RWPE1 (cell line): ENCODE data around the gene TESK2.

Source experiments
- CTCF ChIA-PET: fragments of 350-600 bp; sonication (Branson Sonifier 250); formaldehyde crosslinking; extraction: SDS; loops from one replicate; lab custom pipeline; 2021; lab: Yijun Ruan, JAX
- POLR2A ChIA-PET: fragments of 400-600 bp; formaldehyde crosslinking; extraction: SDS; loops from one replicate; lab custom pipeline; 2020; ENCODE audit warnings: antibody characterized with exemption; ENCODE audit not compliant: low non-redundant PET; lab: Yijun Ruan, JAX
- DNase-seq: peaks from one replicate; pipeline ENCODE4 v3.0.0; 2012; ENCODE audit warnings: low spot score
- H3K27ac ChIP-seq: fragments of 450-650 bp; 2 replicates; pipeline ENCODE4 v1.5.1; 2017
- CTCF ChIP-seq: fragments of 450-650 bp; conservative IDR thresholded peaks from 2 replicates; pipeline ENCODE4 v1.5.1; 2017; ENCODE audit warnings: low read depth, mild to moderate bottlenecking

The TESK2 gene

GRCh38 chr1:45508295-45509151 is 17.6 kb upstream of the TESK2 start:
- POLR2A ChIA-PET, result no interaction called here
- no peak for TF ChIP-seq CTCF
- DNase-seq, result no peak
- peak overlapping the region; percentile 30 for H3K27ac ChIP-seq
- CTCF ChIA-PET, result interaction anchor here (0.5 to 0.6 kb wide), 3 partner anchors 8 to 818 kb away, joined by 3 to 7 read pairs (median 5); no protein-coding TSS in a partner anchor

GRCh38 chr1:45507893-45508292 is 16.9 kb upstream of the TESK2 start:
- CTCF ChIA-PET, result interaction anchor here (0.5 kb wide), 2 partner anchors 22 to 148 kb away, joined by 3 read pairs; no protein-coding TSS in a partner anchor
- H3K27ac ChIP-seq, result peak overlapping the region; percentile 30

GRCh38 chr1:45507195-45507594 is 16.2 kb upstream of the TESK2 start:
- ChIA-PET POLR2A (no interaction called here), CTCF (interaction anchor here (0.5 kb wide), 1 partner anchor 23 kb away, joined by 3 read pairs; no protein-coding TSS in a partner anchor)
- TF ChIP-seq CTCF, result no peak
- peak overlapping the region; percentile 52 for H3K27ac ChIP-seq
- DNase-seq, result no peak

More at GRCh38 chr1:45507893-45508292, 16.9 kb upstream of the TESK2 start:
- TF ChIP-seq CTCF, result no peak
- no peak for DNase-seq
- POLR2A ChIA-PET, result no interaction called here

GRCh38 chr1:45503462-45504360 is 12.7 kb upstream of the TESK2 start:
- no peak for DNase-seq
- ChIA-PET POLR2A (no interaction called here), CTCF (no interaction called here)
- H3K27ac ChIP-seq, result no peak overlapping the region
- TF ChIP-seq CTCF, result no peak

GRCh38 chr1:45501505-45501859 is 10.5 kb upstream of the TESK2 start:
- CTCF ChIA-PET, result interaction anchor here (0.5 to 2.1 kb wide), 5 partner anchors 8 to 69 kb away, joined by 3 to 7 read pairs (median 3); no protein-coding TSS in a partner anchor
- no peak for TF ChIP-seq CTCF
- POLR2A ChIA-PET, result no interaction called here
- no peak for DNase-seq
- no peak overlapping the region for H3K27ac ChIP-seq

- DNase-seq, result no peak
- ChIA-PET CTCF (no interaction called here), POLR2A (interaction anchor here (0.6 kb wide), 3 partner anchors 52 to 196 kb away, joined by 3 to 4 read pairs (median 3); no protein-coding TSS in a partner anchor)
- H3K27ac ChIP-seq, result peak overlapping the region; percentile 74
- no peak for TF ChIP-seq CTCF
These were observed 8.4 kb upstream of the TESK2 start for GRCh38 chr1:45499415-45499769.
